ENCODE measurements around the gene MLLT3.

Gene MLLT3

GRCh38 chr9:20391208-20391607 is 231.1 kb downstream of the MLLT3 start:
- ATAC-seq (ENCODE audit: low read depth) = no peak
- TF ChIP-seq, protein P1, sequence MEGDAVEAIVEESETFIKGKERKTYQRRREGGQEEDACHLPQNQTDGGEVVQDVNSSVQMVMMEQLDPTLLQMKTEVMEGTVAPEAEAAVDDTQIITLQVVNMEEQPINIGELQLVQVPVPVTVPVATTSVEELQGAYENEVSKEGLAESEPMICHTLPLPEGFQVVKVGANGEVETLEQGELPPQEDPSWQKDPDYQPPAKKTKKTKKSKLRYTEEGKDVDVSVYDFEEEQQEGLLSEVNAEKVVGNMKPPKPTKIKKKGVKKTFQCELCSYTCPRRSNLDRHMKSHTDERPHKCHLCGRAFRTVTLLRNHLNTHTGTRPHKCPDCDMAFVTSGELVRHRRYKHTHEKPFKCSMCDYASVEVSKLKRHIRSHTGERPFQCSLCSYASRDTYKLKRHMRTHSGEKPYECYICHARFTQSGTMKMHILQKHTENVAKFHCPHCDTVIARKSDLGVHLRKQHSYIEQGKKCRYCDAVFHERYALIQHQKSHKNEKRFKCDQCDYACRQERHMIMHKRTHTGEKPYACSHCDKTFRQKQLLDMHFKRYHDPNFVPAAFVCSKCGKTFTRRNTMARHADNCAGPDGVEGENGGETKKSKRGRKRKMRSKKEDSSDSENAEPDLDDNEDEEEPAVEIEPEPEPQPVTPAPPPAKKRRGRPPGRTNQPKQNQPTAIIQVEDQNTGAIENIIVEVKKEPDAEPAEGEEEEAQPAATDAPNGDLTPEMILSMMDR (IDR thresholded peaks at IDR 0.05; ENCODE audit: poor library complexity, severe bottlenecking) = no peak
- no peak for DNase-seq (ENCODE audit: low spot score)
- H3K9me3 ChIP-seq (ENCODE audit: severe bottlenecking) = no peaks in the 10 kb centered on the region
- H3K27me3 ChIP-seq (ENCODE audit: insufficient read depth, poor library complexity, severe bottlenecking) = no peaks in the 10 kb centered on the region
- no peak overlapping the region for H3K27ac ChIP-seq (ENCODE audit: poor library complexity, severe bottlenecking)
- no peak overlapping the region for H3K4me3 ChIP-seq (ENCODE audit: severe bottlenecking)
- H3K4me1 ChIP-seq (ENCODE audit: insufficient read depth, poor library complexity, severe bottlenecking) = no peaks in the 10 kb centered on the region
- H3K36me3 ChIP-seq (ENCODE audit: low read depth) = no peaks in the 10 kb centered on the region

DNA sequence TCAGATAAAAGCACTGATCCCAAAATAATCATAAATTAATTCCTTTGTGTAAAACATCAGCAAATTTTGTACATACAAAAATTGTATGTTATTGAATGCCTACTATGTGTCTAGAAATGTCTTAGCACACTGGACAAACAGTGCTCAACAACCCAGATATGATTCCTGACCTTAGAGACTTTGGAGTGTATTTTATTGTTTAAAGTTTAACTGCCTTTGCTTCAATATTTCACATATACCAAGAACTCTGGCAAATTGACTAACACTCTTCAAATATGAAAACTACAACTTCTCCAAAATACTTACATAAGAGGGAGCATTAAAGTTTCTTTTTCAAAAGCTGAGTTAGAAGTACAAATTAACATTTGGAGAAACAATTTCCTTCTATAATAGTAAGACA is 231.9 kb downstream of the MLLT3 start:
- DNase-seq (ENCODE audit: low spot score) = no peak
- H3K27me3 ChIP-seq (ENCODE audit: insufficient read depth, poor library complexity, severe bottlenecking) = no peaks in the 10 kb centered on the region
- H3K36me3 ChIP-seq (ENCODE audit: low read depth) = no peaks in the 10 kb centered on the region
- TF ChIP-seq, protein P1 (IDR thresholded peaks at IDR 0.05; ENCODE audit: poor library complexity, severe bottlenecking) = no peak
- H3K9me3 ChIP-seq (ENCODE audit: severe bottlenecking) = no peaks in the 10 kb centered on the region
- no peak overlapping the region for H3K27ac ChIP-seq (ENCODE audit: poor library complexity, severe bottlenecking)
- no peak for ATAC-seq (ENCODE audit: low read depth)
- no peak overlapping the region for H3K4me3 ChIP-seq (ENCODE audit: severe bottlenecking)
- H3K4me1 ChIP-seq (ENCODE audit: insufficient read depth, poor library complexity, severe bottlenecking) = no peaks in the 10 kb centered on the region

DNA sequence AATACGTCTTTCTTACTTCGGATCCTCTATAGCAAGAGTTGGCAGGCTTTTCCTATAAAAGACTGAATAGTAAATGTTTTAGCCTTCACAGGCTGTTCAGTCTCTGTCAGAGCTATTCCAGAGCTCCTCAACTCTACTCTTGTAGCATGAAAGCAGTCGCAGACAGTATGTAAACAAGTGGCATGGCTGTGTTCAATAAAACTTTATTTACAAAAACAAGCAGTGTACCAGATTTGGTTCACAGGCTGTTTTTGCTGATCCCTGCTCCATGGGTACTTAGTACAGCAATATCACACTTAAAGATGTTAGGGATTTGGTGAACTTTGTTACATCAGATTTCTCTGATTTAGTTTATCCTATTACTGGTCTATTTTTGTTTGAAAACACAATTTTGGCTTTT is 235.2 kb downstream of the MLLT3 start:
- H3K36me3 ChIP-seq (ENCODE audit: low read depth) = no peaks in the 10 kb centered on the region
- DNase-seq (ENCODE audit: low spot score) (no peak), ATAC-seq (ENCODE audit: low read depth) (no peak)
- no peak overlapping the region for H3K4me3 ChIP-seq (ENCODE audit: severe bottlenecking)
- no peaks in the 10 kb centered on the region for H3K27me3 ChIP-seq (ENCODE audit: insufficient read depth, poor library complexity, severe bottlenecking)
- TF ChIP-seq, protein P1 (IDR thresholded peaks at IDR 0.05; ENCODE audit: poor library complexity, severe bottlenecking) = no peak
- no peak overlapping the region for H3K27ac ChIP-seq (ENCODE audit: poor library complexity, severe bottlenecking)
- no peaks in the 10 kb centered on the region for H3K9me3 ChIP-seq (ENCODE audit: severe bottlenecking)
- no peaks in the 10 kb centered on the region for H3K4me1 ChIP-seq (ENCODE audit: insufficient read depth, poor library complexity, severe bottlenecking)

GRCh38 chr9:20384642-20385041 is 237.7 kb downstream of the MLLT3 start:
- H3K36me3 ChIP-seq (ENCODE audit: low read depth) = no peaks in the 10 kb centered on the region
- DNase-seq (ENCODE audit: low spot score) (no peak), ATAC-seq (ENCODE audit: low read depth) (no peak)
- H3K4me3 ChIP-seq (ENCODE audit: severe bottlenecking) = no peak overlapping the region
- no peaks in the 10 kb centered on the region for H3K9me3 ChIP-seq (ENCODE audit: severe bottlenecking)
- no peaks in the 10 kb centered on the region for H3K27me3 ChIP-seq (ENCODE audit: insufficient read depth, poor library complexity, severe bottlenecking)
- H3K4me1 ChIP-seq (ENCODE audit: insufficient read depth, poor library complexity, severe bottlenecking) = no peaks in the 10 kb centered on the region
- no peak overlapping the region for H3K27ac ChIP-seq (ENCODE audit: poor library complexity, severe bottlenecking)
- TF ChIP-seq, protein P1 (IDR thresholded peaks at IDR 0.05; ENCODE audit: poor library complexity, severe bottlenecking) = no peak

GRCh38 chr9:20382460-20383071 is 239.7 kb downstream of the MLLT3 start:
- Histone ChIP-seq H3K4me3 (ENCODE audit: severe bottlenecking) (no peak overlapping the region), H3K9me3 (ENCODE audit: severe bottlenecking) (no peaks in the 10 kb centered on the region)
- ATAC-seq (ENCODE audit: low read depth) = no peak

More at GRCh38 chr9:20382460-20383071, 239.7 kb downstream of the MLLT3 start:
- Histone ChIP-seq H3K36me3 (ENCODE audit: low read depth) (no peaks in the 10 kb centered on the region), H3K27ac (ENCODE audit: poor library complexity, severe bottlenecking) (no peak overlapping the region), H3K4me1 (ENCODE audit: insufficient read depth, poor library complexity, severe bottlenecking) (no peaks in the 10 kb centered on the region), H3K27me3 (ENCODE audit: insufficient read depth, poor library complexity, severe bottlenecking) (no peaks in the 10 kb centered on the region)
- no peak for DNase-seq (ENCODE audit: low spot score)
- TF ChIP-seq, protein P1 (IDR thresholded peaks at IDR 0.05; ENCODE audit: poor library complexity, severe bottlenecking) = no peak

All from RWPE2 (cell line).